Heart right ventricle (tissue), 16 donors: Measurements from ENCODE around the gene TSPAN9. TPM values are rescaled to one million over a fixed set of nuclear protein-coding genes. Genes with fewer than 3 reads are reported as not detected.

Experiments used
- ATAC-seq, 8 donors: fragments of 200-7000 bp; cut with Tn5 transposase; one replicate each; pipeline ENCODE4 v1.9.1; 2020; ENCODE audit warnings: mild to moderate bottlenecking in 8 of 8, moderate library complexity in 8 of 8, moderate number of reproducible peaks in 1 of 8
- DNase-seq, 2 donors: peaks; one replicate each; pipeline ENCODE4 v3.0.0-alpha.2; 2020
- H3K27ac ChIP-seq, 10 donors: fragments of 200-600 bp; sonication (generic) in 2 of 10; one replicate each; pipeline versions ENCODE4 v1.5.0 to v1.8.0; 2020 to 2022; ENCODE audit warnings: mild to moderate bottlenecking in 3 of 10
- H3K27me3 ChIP-seq, 7 donors: fragments of 200-600 bp; one replicate each; pipeline ENCODE4 v1.8.0; 2021 to 2022; ENCODE audit warnings: mild to moderate bottlenecking in 2 of 7
- H3K36me3 ChIP-seq, 9 donors: fragments of 200-600 bp; sonication (generic) in 1 of 9; one replicate each; pipeline versions ENCODE4 v1.5.0 to v1.8.0; 2020 to 2022; ENCODE audit warnings: mild to moderate bottlenecking in 2 of 9
- H3K4me1 ChIP-seq, 9 donors: fragments of 200-600 bp; sonication (generic) in 1 of 9; one replicate each; pipeline versions ENCODE4 v1.5.0 to v1.8.0; 2020 to 2022; ENCODE audit warnings: mild to moderate bottlenecking in 4 of 9
- H3K4me3 ChIP-seq, 10 donors: fragments of 200-600 bp; sonication (generic) in 2 of 10; one replicate each; pipeline versions ENCODE4 v1.5.0 to v1.8.0; 2020 to 2022; ENCODE audit warnings: mild to moderate bottlenecking in 7 of 10, moderate library complexity in 2 of 10
- H3K9me3 ChIP-seq, 11 donors: fragments of 200-600 bp in 10 of 11; sonication (generic) in 2 of 11; one replicate each; pipeline versions ENCODE4 v1.5.0 to v1.8.0; 2013 to 2022; ENCODE audit warnings: mild to moderate bottlenecking in 2 of 11, control low read depth in 1 of 11, moderate library complexity in 1 of 11
- CTCF ChIP-seq, 9 donors: fragments of 200-600 bp; sonication (generic) in 2 of 9; IDR thresholded peaks; one replicate each; pipeline versions ENCODE4 v1.5.0 to v1.8.0; 2021 to 2022; ENCODE audit warnings: antibody characterized with exemption in 9 of 9, mild to moderate bottlenecking in 5 of 9, moderate library complexity in 1 of 9
- WGBS, 2 donors: extraction: QIAGEN DNeasy Blood & Tissue Kit; methylation state at CpG; one replicate each; pipeline ENCODE4 v1.1.7; 2013; ENCODE audit warnings: inconsistent platforms in 1 of 2; 5-methylcytosine and 5-hydroxymethylcytosine counted together
- intact Hi-C, 10 donors: fragments of 100-400 bp; cut with DNase I; formaldehyde crosslinking; loops; one replicate each; pipeline versions ENCODE4 v1.11.1 to v1.14.2; 2022
- long read RNA-seq, 3 donors: library from polyadenylated mRNA; unstranded; transcript quantifications; one replicate each; pipeline ENCODE4 v2.0.0, GENCODE V29; 2020 to 2021
- polyA plus RNA-seq, 2 donors: library from polyadenylated mRNA; stranded (reverse); fragments of 200-250 nt; gene quantifications; one replicate each; pipeline ENCODE4 v1.2.3, GENCODE V29; 2013
- total RNA-seq, 10 donors: library from RNA; stranded (reverse); fragmentation: NEBNext Ultra II Directional in 3 of 10; extraction: Animal tissue kit (Norgen Biotek cat#: 25700) in 3 of 10; gene quantifications; one replicate each; pipeline versions ENCODE4 v1.2.1 to v1.2.4, GENCODE V29; 2021 to 2023
- donor health status: Arrhythmogenic right ventricular cardiomyopathy.
- donor health status: ischemic (EF 13 %, LVEDD 7.1; RV severe dilation, severe dysfunction).
- donor health status: healthy with polysubstance abuse.
- donor health status: DM: no; HTN: yes; CAD: no.
- donor health status: DM: no; HTN: no; CAD: no.
- donor health status: ischemic (EF 25% LVEDD 6.9; RV normal size, moderate dysfunction).
- donor health status: ischemic (EF 25% LVEDD 5.7; RV mildly dilated, moderate dysfunction).
- donor health status: healthy.
- donor health status: DM: yes; HTN: yes; CAD: no.
- donor health status: Ischemic cardiomyopathy.
- donor health status: ischemic (EF 35%, LVEDD 5.7; RV mildly dilated, moderate dysfunction).
- donor health status: nonischemic (EF 11% LVEDD 7.7; RV severe dilation, severe dysfunction).
- donor health status: DM: yes; HTN: yes; CAD: no.
- donor health status: PGD.
- donor health status: ischemic (EF 29% LVEDD 5.4; RV normal size, mild dysfunction).
- donor health status: nonischemic (EF 23%, LVEDD 6.1; RV moderate dilation, normal function).

TSPAN9 gene
- 100 to 1,000 TPM; 105 to 401 (median 299) TPM for total RNA-seq
- polyA plus RNA-seq: 10 to 100 TPM; 63.0 to 83.9 TPM
- long read RNA-seq, donor 1, full-length matches to known transcripts: 5 of 44 reads
- long read RNA-seq, donor 1, partial matches to known transcripts: 5 of 44 reads
- long read RNA-seq, donor 1, other reads (novel, unspliced or antisense): 34 of 44 reads
- long read RNA-seq, donor 2, full-length matches to known transcripts: 9 of 65 reads
- long read RNA-seq, donor 2, partial matches to known transcripts: 15 of 65 reads
- long read RNA-seq, donor 2, other reads (novel, unspliced or antisense): 41 of 65 reads
- long read RNA-seq, donor 3, full-length matches to known transcripts: 13 of 28 reads
- long read RNA-seq, donor 3, partial matches to known transcripts: 7 of 28 reads
- long read RNA-seq, donor 3, other reads (novel, unspliced or antisense): 8 of 28 reads

GRCh38 chr12:3076730-3077571 lies at the start of gene TSPAN9:
TSPAN9 (plus strand) TSS chr12:3077379; CDS start chr12:3201194, 123,815 bp downstream.
- 0 to 2% methylated on average over 36 to 92 of the region's 95 CpGs for WGBS, 2 donors
- peak within 1 kb of the TSS; percentile 74 to 98 (median 92) for H3K4me3 ChIP-seq
- ATAC-seq (peak; percentile 82 to 94 (median 90)), DNase-seq (peak; percentile 80 to 84)
- H3K9me3 ChIP-seq: no peaks in the 10 kb centered on the region
- intact Hi-C loops: loop anchor here in 9 of 10 donors (2.0 to 10.0 kb wide), 6 partner anchors 44 to 125 kb away; no protein-coding TSS in a partner anchor
- peaks cover 3 to 71% (median 49%) of the 10 kb centered on the region in 9 donors for H3K4me1 ChIP-seq
- no peak for TF ChIP-seq CTCF (IDR thresholded peaks at IDR 0.05)
- peaks cover 0 to 42% (median 0%) of the 10 kb centered on the region in 7 donors for H3K27me3 ChIP-seq
- H3K27ac ChIP-seq: peak within 1 kb of the TSS; percentile 83 to 98 (median 96)
- H3K36me3 ChIP-seq: no peaks in the 10 kb centered on the region

GRCh38 chr12:3028108-3028507 lies 49.1 kb upstream of the TSPAN9 start:
- H3K9me3 ChIP-seq: no peaks in the 10 kb centered on the region
- intact Hi-C loops: loop anchor here in 1 of 10 donors (2.0 kb wide), 1 partner anchor 137 kb away; the partner anchor contains the start of gene TULP3
- H3K36me3 ChIP-seq: peaks cover 0 to 59% (median 0%) of the 10 kb centered on the region in 9 donors

GRCh38 chr12:3030821-3031429 lies 46.3 kb upstream of the TSPAN9 start:
- H3K4me1 ChIP-seq: peaks cover 0 to 49% (median 22%) of the 10 kb centered on the region in 9 donors
- no peaks in the 10 kb centered on the region for H3K27me3 ChIP-seq
- H3K4me3 ChIP-seq: no peak overlapping the region
- ATAC-seq: no peak
- no peak overlapping the region for H3K27ac ChIP-seq
- DNase-seq: no peak
- TF ChIP-seq CTCF (IDR thresholded peaks at IDR 0.05): no peak
- WGBS, 2 donors: 86% methylated on average over 20 to 21 of the region's 21 CpGs
- intact Hi-C loops: loop anchor here (5.0 to 10.0 kb wide), 9 partner anchors 66 to 179 kb away; partner anchors contain the start of genes TEX52 (in 7 of the 10), TEAD4 (in 3 of the 10), FOXM1 (in 1 of the 10) and RHNO1 (in 1 of the 10)
- H3K9me3 ChIP-seq: no peaks in the 10 kb centered on the region
- H3K36me3 ChIP-seq: peaks cover 0 to 43% (median 0%) of the 10 kb centered on the region in 9 donors

More at GRCh38 chr12:3028108-3028507, 49.1 kb upstream of the TSPAN9 start:
- H3K4me3 ChIP-seq: no peak overlapping the region
- H3K27ac ChIP-seq: no peak overlapping the region
- WGBS, 2 donors: 78 to 84% methylated on average over 7 of the region's 7 CpGs
- TF ChIP-seq CTCF (IDR thresholded peaks at IDR 0.05): no peak
- H3K4me1 ChIP-seq: peaks cover 0 to 22% (median 7%) of the 10 kb centered on the region in 9 donors
- ATAC-seq (no peak), DNase-seq (no peak)
- H3K27me3 ChIP-seq: no peaks in the 10 kb centered on the region
